LNCAP (cell line): ENCODE data around the gene GRIFIN.

Experiments
- TF ChIP-seq, protein P1 (sequence below): fragments of 450-650 bp; IDR thresholded peaks from 2 replicates; pipeline ENCODE4 v1.5.1; 2017; ENCODE audit warnings: mild to moderate bottlenecking

Gene GRIFIN

DNA sequence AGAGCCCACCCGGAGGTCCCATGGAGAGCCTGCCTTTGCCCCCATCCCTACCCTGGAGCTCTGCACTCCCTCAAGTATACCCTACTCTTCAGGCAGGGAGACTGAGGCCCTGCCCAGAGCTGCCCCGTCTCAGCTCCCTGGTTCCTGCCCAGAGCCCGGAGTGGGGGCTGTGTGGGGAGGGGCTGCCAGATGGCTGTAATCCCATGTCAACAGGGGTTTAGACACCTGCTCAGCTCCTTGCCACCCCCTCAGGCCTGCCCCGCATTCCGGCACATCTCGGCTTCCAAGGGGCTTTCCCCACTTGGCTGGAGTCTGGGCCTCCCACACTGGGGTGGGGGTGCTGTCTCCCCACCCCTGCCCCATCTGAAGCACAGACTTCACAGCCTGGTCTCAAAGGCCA is 22.5 kb upstream of the GRIFIN start:
- TF ChIP-seq, protein P1, sequence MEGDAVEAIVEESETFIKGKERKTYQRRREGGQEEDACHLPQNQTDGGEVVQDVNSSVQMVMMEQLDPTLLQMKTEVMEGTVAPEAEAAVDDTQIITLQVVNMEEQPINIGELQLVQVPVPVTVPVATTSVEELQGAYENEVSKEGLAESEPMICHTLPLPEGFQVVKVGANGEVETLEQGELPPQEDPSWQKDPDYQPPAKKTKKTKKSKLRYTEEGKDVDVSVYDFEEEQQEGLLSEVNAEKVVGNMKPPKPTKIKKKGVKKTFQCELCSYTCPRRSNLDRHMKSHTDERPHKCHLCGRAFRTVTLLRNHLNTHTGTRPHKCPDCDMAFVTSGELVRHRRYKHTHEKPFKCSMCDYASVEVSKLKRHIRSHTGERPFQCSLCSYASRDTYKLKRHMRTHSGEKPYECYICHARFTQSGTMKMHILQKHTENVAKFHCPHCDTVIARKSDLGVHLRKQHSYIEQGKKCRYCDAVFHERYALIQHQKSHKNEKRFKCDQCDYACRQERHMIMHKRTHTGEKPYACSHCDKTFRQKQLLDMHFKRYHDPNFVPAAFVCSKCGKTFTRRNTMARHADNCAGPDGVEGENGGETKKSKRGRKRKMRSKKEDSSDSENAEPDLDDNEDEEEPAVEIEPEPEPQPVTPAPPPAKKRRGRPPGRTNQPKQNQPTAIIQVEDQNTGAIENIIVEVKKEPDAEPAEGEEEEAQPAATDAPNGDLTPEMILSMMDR, result no peak

DNA sequence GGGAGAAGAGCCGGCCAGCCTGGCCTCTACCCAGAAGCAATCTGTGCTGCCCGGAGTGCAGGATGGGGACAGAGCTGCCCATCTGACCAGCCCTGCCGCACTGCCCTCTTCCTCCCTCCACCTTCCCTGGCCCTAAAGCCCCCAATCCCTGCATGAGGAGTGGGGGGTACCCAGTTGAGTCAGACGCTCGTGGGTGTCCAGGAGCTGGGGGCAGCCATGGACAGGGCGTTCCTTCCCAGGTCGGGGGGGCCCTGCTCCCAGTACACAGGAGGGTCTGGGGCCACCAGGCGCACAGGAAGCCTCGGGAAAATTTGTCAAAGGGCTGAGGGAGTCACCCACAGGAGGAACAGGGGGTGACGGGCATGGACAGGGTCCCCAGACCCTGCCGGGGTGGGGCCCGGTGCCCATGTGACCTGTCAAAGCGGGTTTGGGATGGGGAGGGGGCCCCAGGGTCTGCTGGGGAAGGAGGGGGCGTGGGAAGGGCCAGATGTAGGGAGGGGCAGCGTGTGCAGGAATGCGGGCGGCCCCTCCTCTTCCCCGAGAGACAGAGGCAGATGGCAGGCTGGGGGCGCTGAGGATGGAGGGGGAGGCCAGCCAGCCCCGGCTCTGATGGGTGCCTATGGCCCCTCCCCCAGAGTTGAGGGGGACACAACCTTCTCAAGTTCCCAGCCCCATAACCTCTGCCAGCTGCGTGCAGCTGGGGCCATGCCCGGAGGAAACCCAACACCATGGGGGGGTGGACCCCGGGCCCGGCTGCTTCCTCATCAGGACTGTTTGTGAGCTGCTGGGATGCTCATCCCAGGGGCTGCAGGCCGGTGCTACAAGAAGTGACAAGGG is 21.5 kb upstream of the GRIFIN start:
- TF ChIP-seq, protein P1, result no peak

DNA sequence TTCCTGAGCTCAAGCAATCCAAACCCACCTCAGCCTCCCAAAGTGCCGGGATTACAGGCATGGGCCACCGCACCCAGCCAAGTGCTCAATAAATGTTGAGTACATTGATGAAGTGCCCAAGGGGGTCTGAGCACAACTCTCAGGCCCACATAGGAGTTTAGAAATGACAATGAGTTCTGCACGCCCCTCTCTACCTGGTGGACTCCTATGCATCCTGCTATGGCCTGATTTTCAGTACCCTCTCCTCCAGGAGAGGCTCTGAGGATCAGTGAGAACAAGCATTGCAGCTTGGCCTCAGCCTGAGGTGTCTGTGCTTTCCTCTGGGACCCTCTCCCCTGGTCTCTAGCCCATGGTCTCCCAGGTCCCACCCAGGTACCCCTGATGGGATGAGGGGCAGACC is 20.9 kb upstream of the GRIFIN start:
- TF ChIP-seq, protein P1, result no peak

DNA sequence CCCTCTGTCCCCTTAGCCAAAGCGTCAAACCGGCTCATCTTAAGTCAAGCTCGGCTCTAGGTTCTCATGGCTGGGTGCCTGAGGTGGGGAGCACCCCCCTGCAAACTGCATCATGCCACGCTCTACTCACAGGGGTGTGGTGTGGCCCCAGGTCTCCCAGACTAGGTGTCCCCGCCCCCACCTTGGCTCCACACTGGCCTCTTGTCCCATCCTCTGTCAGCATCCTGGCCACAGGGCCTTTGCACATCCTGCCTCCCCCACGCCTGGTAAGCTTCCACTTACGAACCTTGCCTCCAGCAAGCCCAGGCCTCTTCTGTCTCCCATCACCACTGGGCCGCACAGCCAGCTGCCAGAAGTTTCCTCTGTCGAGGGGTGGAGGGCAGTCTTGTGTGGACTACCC is 20.2 kb upstream of the GRIFIN start:
- TF ChIP-seq, protein P1, result no peak

DNA sequence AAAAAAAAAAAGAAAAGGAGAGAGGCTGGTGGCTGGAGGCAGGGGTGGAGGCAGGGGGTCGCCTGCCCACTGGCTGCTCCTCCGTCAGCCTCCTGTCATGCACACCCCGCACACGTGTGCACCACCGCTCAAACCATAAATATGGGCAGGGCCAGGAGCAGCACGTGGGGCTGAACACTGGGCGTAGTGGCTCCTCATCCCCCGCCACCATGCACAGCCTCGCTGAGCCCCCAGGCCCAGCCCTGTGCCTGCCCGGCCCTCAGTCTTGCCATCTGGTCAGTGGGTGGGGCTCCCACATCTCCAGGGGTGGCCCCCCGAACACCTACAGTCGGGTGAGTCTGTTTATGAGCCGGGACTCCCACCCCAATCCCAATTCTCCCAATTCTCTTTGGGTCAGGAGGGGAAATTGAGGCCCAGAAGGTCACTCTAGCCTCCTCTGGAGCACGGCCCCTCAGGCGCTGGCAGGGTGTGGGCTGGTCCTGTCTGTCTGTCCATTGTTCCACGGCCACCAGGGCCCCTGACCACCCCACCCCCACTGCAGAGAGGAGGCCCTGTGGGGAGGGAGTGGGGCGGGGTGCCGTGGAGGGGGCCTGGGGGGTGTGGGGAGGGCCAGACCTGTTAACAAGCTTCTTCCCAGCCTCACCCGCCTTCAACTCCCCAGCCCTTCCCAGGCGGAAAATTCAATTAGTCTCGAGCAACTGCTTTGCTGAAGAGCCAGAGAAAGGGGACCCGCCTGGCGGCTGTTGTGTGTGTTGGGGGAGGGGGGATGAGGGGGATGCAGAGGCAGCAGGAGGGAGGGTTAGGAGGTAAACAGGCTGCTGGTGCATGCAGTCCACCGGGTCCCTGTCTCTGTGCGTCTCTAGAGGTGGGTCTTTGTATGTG is 19.5 kb upstream of the GRIFIN start:
- TF ChIP-seq, protein P1, result no peak

DNA sequence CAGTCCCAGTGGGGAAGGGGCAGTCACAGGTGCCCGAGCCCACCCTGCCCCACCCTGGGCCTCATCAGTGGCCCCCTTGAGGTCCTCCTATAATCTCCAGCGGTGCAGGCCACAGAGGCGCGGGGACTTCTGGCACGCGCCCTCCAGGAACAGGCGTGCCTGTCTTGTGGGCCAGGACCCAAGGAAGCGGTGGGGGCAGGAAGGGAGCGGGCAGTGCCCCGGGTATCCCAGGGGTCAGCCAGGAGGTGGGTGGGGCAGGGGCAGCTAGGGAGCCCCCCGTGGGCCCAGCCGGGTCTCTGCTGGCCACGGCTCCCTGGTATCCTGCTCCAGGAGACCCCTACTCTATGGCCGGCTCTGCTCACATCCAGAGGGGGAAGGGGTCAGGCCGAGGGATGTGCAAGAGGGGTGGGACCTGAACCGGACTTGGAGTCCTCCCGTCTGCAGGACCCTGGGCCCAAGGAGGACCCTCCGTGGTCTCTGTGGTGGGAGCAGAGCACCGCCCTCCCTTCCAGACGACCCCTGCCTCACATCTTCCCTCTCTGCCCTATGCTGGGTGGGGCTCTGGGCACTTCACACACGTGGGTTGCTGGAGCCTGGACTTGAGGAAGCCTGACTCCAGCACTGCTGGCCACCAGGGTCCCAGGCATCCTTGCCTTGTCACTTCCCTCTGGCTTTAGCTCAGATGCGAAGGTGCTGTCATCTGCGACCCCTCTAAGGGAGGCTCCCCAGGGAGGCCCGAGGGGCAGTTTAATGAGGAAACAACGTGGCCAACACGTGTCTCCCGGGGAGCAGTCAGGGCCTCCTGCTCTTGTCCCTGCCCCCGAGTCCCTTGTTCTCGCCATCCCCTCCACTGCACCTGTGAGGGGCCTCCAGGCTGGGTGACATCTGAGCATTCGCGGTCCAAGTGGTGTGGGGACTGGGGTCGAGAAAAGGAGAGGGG is 18.3 kb upstream of the GRIFIN start:
- TF ChIP-seq, protein P1, result no peak
